ENCODE data around the gene FBXW4.

DNA sequence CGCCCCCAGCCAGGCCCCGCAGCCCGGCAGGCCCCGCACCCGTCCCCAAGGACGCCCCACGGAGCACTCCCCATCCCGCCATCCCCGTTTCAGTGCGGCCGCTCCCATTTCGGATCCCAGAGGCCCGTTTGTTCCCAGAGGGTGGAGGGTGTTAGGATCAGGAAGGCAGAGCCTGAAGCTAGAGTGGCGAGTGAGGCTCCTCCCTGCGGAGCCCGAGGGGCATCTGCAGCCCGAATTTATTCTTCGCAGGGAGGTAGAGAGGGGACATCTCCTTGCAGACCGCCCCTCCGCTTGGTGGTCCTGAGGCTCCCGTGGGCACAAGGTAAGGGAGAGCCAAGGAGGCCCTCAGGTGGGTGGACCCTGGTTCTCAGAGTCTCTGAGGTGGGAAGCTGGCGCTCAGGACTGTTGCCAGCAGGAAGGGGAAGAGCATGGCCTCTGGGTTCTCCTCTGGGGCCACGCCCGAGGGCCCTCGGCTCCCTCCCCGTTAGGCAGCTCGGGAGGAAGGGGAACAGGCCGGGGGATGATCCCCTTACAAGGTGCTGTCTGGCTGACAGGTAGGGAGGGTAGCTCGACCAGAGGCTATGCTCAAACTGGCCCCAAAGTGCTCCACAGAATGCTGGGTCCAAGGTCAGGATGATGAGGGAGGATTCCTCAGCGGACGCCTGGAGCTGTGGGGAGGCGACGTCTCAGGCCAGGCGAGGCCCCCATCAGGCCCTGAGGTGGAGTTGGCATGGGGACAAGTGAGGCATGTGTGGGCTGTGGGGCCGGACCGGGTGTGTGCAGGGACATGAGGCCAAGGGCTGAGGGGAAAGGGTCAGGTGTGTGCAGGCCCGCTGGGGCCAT, 124.3 kb downstream of the FBXW4 start:
- TF ChIP-seq CTCF (IDR thresholded peaks at IDR 0.05; ENCODE audit: insufficient read depth, low read depth, low read length), result no peak
- TF ChIP-seq EZH2 (IDR thresholded peaks at IDR 0.05; ENCODE audit: insufficient read depth, low read length), result no peak

Measured in astrocyte (in vitro differentiated cells and primary cell).